Left cardiac atrium (tissue), 4 donors: Measurements from ENCODE around the gene TMSB15C. TPM values are rescaled to one million over a fixed set of nuclear protein-coding genes. Genes with fewer than 3 reads are reported as not detected.
"Not testable (repeated sequence)": the region's sequence is repeated elsewhere in the genome, so short reads cannot be mapped to it uniquely, and the experiment has no call there.

Source experiments
- ATAC-seq, 2 donors: fragments of 200-7000 bp; cut with Tn5 transposase; one replicate each; pipeline ENCODE4 v1.9.1; 2020; ENCODE audit warnings: mild to moderate bottlenecking in 2 of 2, moderate library complexity in 2 of 2
- DNase-seq: peaks from one replicate; pipeline ENCODE4 v3.0.0-alpha.2; 2020
- intact Hi-C, 2 donors: fragments of 100-400 bp; cut with DNase I; formaldehyde crosslinking; loops; one replicate each; pipeline versions ENCODE4 v1.14.1 to v1.15.1; 2022 to 2023
- long read RNA-seq: library from polyadenylated mRNA; unstranded; transcript quantifications from one replicate; pipeline ENCODE4 v2.0.0, GENCODE V29; 2021
- total RNA-seq, 2 donors: library from RNA; stranded (reverse); fragmentation: NEBNext Ultra II Directional; extraction: Animal tissue kit (Norgen Biotek cat#: 25700); gene quantifications; one replicate each; pipeline ENCODE4 v1.2.1, GENCODE V29; 2021
- donor health status: DM: no; HTN: yes; CAD: no.
- donor health status: DM: no; HTN: yes; CAD: no; lungs with severe emphysema.
- donor health status: DM: yes; HTN: yes; CAD: no.
- donor health status: Dilated cardiomyopathy.

Gene TMSB15C
- total RNA-seq, result under 1 TPM; 0.32 to 0.34 TPM
- long read RNA-seq, result 0 reads

DNA sequence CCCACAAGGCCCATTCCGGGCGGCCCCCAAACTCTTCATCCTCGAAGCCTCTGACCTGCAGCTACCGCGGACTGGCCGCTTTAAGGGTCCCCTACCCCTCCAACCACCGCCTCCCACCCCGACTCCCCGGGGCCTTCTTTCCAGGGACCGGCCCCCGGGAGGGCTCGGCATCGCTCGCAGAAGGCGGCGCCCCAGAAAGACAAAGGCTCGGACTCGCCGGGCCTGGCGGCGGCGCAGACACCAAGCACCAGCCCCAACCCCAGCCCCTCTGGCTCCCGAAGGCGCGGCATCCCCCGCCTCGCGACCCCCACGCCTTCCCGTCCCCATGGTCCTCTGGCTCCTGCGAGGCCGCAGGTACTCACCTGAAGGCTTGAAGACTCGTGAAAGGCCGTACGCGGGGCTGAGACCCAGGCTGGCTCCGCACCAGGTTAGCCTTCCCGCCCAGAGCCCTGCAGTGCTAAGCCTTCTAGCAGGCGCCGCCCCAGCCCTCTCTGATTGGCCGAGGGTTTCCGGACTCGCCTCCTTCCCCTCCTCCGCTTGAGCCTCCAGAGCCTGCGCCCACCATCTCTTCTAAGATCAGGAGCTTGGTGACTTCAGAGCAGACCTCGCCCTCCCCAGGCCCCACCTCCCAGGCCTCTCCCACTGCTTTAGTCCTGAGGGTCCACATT, at the start of gene TMSB15C:
Gene TMSB15C (minus strand): TSS at position 459 of the 668 bp plus-strand sequence.
- DNase-seq, intact Hi-C loops: not testable (repeated sequence)
- peak; percentile 93 to 98 for ATAC-seq

DNA sequence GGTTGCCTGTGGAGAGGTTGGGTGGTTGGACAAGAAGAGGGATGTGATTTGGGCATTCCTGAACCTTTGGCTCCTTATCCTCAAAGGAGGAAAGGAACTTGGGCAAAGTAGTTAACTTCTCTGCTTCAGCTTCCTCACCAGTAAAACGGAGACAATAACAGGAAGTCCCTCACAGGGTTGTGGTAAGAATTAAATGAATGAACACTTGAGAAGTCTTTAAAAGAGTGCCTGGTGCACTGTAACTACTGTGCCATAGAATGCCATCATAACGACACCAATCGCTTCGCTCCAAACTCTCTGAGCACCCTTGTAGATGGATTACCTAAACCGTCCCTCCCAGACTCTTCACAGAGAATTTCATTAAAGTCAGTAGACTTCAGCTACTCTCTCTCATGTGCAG, 46.8 kb upstream of the TMSB15C start:
- no peak for ATAC-seq
- no peak for DNase-seq
- intact Hi-C loops, result no loop called here

DNA sequence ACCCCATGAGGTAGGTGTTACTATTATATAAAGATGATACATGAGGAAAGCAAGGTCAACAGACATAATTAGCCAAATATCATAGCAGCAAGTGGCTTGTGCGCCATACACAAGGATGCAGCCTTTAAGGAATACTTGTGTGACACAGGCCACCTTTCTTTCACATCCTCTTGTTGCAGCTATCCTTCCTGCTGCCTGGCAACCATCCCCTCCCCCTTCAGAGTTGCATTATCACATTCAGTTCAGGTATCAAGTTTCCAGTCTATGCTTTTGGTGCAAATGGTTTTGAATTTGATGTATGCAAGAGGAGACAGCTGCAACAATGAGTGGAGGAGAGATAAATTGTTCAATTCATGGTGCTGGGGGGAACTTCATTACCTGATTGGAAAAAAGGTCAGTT, 42.7 kb upstream of the TMSB15C start:
- DNase-seq (no peak), ATAC-seq (no peak)
- intact Hi-C loops, result no loop called here

DNA sequence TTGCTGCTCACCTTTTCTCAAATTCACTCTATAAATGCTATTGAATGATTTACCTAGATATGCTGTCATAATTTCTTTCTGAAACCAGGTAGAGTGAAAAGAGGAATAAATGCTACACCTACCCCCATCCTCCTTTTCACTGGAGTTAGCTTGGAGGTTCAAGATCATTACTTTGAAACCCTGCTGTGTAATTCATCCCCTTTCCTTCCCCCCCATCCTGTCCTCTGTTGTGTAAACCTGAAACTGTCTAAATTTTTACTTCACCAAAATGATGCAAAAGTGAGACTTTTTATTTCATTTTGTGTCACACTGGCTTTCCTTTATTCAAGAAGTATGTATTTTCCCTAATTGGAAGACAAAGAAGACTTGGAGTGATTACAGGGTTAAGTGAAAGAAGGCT, 41.7 kb upstream of the TMSB15C start:
- intact Hi-C loops, result no loop called here
- no peak for ATAC-seq
- no peak for DNase-seq

DNA sequence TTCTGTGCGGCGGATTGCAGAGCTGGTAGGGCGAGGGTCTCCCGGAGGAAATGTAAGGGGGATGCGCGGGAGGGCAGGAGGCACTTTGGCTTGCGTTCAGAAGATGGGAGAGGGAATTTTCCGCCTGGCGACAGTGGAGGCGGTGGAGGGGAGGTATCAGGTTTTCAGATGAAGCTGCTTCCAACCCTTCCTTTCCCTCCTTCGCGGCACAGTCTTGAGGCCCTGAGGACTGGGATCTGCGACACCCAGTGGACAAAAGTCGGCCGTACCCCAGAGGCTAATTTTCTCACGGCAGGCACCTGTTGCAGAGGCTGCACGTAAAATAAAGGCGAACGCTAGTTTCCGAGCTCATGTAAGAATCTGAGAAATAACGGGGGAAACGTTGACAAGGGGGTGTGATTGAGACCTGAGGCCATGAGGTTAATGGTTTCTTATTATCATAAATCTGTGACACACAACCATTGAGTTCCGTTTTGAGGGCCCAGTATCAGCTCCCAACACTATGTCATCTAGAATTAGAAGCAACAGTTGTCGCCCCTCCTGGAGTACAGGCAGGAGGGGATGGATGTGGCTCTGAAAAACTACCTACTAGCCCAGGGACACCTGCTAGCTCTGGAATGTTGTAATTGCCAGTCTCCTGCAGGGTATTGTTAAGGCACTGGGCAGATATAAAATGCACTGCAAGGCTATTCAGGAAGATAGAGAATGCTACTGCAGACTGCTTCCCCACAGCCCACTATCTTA, 37.4 kb upstream of the TMSB15C start:
- ATAC-seq, result peak; percentile 73 to 80
- DNase-seq, result peak; percentile 45
- intact Hi-C loops, result no loop called here

DNA sequence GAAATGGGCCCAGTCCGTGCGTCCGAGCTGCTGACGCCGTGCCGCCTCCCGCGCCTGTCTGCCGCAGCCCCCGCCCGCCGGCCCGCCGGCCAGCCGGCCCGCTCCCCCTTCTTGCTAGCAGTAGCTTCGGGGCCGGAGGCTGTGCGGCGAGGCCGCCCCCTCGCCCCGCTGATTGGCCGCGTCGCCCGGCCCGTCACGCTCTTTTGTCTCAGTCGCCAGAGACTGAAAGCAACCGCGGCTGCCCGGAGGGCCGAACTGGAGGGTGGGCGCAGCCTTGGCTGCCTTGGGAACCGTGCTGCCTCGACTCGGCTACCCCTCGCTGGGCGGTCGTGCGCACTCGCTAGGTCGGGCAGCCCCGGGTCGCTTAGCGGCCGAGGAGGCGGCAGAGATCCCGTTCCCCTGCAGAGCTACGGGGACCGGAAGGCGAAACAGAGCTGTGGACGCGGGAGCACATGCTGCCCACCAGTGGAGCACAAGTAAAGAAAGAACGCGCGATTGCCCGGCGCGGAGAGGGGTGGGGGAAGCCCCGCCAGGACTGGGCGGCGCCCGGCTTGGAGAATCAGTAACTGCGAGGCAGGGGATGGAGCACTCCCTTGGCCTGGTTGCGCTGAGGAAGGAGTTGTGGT, 36.4 kb upstream of the TMSB15C start, which contains the start of gene ZCCHC18:
Gene ZCCHC18 (plus strand): TSS at position 198 of the 626 bp plus-strand sequence. CDS start 1,589 bp downstream, outside the sequence.
- ATAC-seq (peak; percentile 85 to 93), DNase-seq (peak; percentile 60)
- intact Hi-C loops, result no loop called here

DNA sequence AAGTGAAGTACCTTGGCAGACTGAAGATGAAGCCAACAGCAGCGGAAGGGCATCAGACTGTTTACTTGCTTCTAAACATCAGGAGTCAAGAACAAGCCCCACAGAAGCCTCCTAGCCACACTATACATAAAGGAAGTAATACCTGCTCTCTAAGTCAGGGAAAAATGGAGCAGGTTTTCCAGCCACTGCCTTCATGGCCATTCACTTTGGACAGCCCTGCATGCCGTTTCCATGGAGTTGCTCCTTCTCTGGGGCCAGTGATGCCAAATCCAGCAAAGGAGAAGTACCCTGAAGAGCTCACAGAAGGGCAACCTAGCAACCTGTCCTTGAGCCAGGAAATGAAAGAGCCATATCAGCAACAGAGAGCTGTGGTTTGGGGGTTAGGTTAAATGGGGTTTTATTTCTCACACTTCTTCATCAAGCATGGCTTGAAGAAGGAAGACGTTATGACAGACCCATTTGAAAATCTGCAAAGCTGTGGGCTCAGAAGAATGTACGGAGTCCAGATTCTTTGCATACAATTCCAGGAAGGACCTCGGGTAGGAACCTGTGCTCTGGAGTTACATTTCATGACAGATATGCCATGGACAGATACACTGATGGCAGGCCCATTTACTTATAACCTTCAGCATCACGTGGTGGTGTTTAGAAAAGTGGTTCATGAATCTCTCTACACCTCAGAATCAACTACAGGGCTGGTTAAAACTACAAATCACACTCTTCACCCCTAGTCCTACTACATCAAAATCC, 34.6 kb upstream of the TMSB15C start:
- intact Hi-C loops, DNase-seq, ATAC-seq: not testable (repeated sequence)

DNA sequence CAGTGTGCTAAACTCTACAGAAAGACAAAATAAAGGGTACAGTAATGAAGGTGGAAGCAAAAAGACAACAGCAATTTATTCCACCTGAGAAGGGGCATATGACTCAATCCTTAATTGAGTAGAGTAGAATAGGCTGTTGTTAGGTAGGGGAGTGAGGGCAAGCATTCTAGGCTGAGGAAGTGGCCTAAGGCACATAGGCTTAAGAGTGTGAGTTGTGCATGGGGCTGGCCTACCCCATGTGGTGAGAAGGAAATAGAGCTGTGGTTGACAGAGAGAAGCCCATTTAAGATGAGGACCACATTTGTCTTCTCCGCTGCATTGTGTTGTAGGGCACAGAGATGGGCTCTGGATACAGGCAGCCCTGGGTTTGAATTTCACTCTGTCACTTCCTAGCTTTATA, 32.9 kb upstream of the TMSB15C start:
- DNase-seq (no peak), ATAC-seq (no peak)
- intact Hi-C loops, result no loop called here

DNA sequence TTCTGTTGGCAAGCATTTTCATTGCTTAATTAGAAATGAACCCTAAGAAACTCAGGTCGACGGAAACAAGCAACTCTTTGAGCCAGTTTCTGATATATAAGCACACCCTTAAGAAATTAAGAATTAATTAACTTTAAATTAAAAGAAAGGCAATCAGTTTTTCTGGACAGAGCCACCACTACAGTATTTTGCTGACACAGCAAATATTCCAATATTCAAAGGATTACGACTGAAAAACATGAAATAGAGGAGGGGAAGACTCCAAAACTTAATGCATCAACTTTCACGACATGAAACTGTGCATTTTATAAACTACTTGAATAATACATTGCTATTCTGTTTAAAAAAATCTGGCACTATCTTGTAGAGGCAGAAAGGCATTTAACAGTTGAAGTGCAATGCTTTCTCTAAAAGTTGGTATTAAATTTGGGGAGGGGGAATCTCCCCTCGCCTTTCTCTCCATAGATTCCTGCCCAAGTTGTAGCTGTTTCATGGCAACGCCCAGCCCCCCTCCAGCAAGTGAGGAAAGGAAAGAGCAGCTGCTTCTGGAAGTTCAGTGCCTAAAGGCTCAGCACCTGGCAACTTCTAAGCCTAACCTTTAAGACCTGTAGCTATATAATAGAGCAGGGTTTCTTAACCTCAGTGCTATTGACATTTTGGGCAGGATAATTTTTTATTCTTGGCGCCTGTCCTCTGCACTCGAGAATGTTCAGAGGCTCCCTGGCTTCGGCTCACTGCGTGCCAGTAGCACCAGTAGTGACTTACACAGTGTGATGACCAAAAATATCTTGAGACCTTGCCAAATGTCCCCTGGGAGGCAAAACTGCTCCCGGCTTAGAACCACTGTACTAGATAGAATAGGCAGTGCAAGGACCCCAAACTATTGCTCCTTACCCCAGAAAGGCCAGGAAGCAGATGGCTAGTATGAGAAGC, 29.6 kb upstream of the TMSB15C start:
- ATAC-seq (peak; percentile 23 to 46), DNase-seq (no peak)
- intact Hi-C loops, result no loop called here

DNA sequence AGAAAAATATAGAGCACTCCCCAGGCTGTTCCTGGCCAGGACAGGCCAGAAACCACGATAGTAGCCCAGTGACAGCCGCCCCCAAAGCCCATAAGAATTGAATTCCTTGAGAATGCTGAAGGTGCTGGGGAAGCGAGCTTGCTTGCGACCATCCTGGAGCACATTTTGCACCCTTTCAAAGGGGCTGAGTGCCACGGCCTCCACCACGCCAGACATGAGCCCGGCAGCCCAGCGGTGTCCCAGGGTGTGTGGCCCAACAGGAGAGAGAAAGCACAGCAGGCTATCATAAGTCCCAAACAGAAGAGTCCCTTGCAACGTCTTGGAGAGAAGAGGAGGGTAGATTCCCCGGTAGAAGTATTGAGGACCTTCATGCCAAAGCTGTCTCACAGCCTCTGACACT, 28.6 kb upstream of the TMSB15C start:
- ATAC-seq (no peak), DNase-seq (no peak)
- intact Hi-C loops, result no loop called here

DNA sequence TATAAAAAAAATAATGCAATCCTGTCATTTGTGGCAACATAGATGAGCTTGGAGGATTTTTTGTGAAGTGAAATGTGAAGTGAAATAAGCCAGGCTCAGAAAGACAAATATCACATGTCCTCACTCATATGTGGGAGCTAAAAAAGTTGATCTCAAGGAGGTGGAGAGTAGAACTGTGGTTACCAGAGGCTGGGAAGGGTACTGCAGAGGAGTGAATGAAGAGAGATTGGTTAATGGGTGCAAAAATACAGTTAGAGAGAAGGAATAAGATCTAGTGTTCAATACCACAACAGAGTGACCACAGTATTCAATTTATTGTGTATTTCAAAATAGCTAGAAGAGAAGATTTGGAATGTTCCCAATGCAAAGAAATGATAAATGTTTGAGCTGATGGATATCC, 22.9 kb upstream of the TMSB15C start:
- intact Hi-C loops, result no loop called here
- ATAC-seq, result no peak
- DNase-seq, result no peak

DNA sequence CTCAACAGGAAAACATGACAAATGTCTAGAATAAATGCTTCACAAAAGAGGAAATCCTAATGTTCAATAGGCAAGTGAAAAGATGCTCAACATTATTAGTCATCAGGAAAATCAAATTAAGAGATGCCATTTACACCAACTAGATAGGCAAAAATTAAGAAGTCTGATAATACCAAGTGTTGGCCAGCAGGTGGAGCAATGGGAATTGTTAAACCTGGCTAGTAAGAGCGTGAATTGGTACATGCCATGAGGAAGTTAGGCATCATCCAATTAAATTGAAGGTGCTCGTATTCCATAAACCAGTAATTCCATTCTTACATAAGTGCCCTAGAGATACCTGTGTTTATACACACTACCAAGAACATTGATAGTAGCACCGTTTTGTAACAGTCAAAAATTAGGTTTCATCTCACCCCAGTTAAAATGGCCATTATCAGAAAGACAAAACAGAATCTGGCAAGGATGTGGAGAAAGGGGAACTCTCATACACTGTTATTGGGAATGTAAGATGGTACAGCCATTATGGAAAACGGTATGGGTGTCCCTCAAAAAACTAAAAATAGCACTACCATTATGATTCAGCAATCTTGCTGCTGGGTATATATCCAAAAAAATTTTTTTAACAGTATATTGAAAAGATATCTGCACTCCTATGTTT, 22.2 kb upstream of the TMSB15C start:
- intact Hi-C loops, result no loop called here
- DNase-seq (peak; percentile 38), ATAC-seq (peak; percentile 53 to 55)

DNA sequence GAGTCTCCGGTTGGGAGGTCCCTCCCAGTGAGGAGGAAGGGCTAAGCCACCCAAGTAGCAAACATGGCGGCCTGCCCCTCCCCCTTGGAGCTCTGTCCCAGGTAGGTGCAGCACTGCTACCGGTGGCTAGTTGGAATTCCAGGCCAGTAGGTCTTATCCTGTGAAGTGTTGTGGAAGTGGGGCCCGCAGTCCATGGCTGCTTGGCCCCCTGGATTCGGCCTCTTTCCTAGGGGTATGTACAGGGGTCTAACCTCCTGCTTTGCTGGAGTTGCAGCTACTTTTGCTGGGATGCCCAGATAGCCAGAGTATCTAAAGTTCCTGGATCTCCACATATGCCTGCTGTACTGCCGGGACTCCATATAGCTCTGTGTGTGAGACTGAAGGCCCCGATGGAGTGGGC, 9.9 kb upstream of the TMSB15C start:
- DNase-seq (no peak), ATAC-seq (no peak)
- intact Hi-C loops, result no loop called here

DNA sequence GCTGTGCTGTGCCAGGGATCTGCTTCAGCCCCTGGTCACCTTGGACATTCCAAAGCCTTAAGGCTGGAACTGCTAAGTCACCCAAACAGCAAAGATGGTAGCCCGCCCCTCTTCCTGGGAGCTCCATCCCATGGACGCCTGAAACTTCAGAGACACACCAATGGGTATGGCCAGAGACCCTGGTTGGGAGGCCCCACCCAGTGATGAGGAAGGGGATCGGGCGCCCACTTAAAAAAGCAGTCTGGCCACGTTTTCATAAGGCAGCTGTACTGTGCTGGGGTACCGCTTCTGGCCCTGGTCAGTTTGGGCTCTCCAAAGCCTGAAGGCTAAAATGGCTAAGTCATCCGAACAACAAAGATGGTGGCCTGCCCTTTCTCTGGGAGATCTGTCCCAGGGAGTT, 9.4 kb upstream of the TMSB15C start:
- DNase-seq (no peak), ATAC-seq (no peak)
- intact Hi-C loops, result no loop called here

DNA sequence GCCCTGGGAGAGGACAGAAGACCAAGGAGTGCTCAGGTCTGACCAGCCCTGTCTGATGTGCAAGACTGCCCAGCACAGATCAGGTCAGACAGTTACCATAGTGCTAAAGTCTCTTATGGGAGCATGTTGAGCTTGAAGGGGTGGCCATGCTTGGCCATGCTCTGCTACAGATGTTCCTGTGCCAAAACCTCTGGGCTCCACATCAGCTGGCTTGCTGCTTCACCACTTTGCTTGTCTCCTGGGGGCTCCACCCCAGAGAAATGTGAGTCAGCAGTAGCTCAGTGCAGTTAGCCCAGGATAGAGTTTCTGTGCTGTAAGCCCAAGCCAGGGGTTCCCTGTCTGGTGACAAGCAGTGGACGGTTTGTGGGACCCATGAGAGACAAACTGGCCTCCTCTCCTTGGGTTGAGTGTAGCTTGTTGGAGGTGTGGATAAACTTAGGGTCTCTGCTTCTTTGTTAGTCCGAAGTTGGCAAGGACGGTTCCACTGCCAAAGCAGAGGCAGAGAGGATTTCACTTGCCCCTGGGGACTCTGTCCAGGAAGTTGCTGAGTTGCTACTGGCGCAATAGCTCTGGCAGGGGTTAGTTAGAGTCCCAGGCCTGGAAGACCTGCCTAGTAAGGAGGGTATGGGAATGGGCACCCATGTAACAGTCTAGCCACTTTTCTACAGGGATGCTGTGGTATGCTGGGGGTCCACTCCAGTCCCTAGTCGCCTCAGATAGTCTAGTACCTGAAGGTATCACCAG, 8.7 kb upstream of the TMSB15C start:
- DNase-seq, result peak; percentile 10
- ATAC-seq, result peak in 1 of 2 donors; percentile 53
- intact Hi-C loops, result no loop called here

DNA sequence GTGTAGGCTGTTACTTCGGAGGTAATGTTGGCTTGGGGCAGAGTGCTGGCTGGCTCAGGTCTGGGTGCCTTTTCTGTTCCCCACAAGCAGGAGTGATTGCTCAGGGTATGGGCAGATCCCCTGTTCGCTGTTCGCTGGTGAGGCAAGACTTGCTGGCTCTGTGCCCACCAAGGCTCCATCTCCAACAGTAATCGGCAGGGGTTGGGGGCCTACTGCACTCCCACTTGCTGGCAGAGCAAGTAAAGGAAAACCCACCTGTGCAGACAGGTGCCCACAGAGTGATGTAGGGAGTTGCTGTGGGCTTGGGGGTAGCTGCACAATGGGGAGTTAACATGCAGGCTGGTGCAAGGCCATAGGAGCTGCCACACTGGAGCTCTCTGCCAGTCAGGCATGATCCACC, 8.0 kb upstream of the TMSB15C start:
- ATAC-seq (no peak), DNase-seq (no peak)
- intact Hi-C loops, result no loop called here

DNA sequence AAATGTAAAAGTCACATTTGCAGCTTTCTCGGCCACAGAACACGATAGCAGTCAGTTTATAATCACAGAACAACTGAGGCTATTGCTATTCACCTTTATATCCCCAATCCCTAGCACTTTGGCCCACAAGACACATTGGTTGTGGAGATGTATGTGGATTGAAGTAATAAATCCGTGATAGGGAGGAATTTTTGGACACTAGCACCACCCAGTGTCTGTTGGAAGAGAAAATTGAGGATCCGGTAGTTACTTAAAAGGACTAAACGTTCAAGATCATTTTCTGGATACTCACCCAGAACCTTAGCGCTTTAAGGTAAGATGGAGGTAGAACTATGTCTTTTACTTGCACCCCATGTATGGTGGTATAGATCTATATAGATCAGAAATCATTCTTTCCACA, 1.8 kb upstream of the TMSB15C start:
- intact Hi-C loops, ATAC-seq, DNase-seq: not testable (repeated sequence)
